Peyer's patch (tissue), 4 donors: ENCODE measurements around the gene KLRF2.

Experiments used
- CTCF ChIP-seq, 6 experiments: fragments of 450-650 bp in 4 of 6; fragments of 200-600 bp in 2 of 6; sonication (generic) in 1 of 6; IDR thresholded peaks; one replicate each; pipeline ENCODE4 v1.5.1; 2017 to 2019; ENCODE audit warnings: antibody characterized with exemption in 6 of 6, mild to moderate bottlenecking in 3 of 6, moderate library complexity in 1 of 6
- POLR2A ChIP-seq, 2 donors: fragments of 450-650 bp; IDR thresholded peaks; one replicate each; pipeline ENCODE4 v1.5.1; 2017; ENCODE audit warnings: antibody characterized with exemption in 2 of 2, mild to moderate bottlenecking in 2 of 2, moderate library complexity in 2 of 2

GRCh38 chr12:9926876-9927275 is 45.6 kb downstream of the KLRF2 start:
- TF ChIP-seq CTCF (IDR thresholded peaks at IDR 0.05), result no peak
- TF ChIP-seq POLR2A (IDR thresholded peaks at IDR 0.05), result no peak
